Measurements from ENCODE around the gene ELF1. TPM values are rescaled to one million over a fixed set of nuclear protein-coding genes. Genes with fewer than 3 reads are reported as not detected.

The ELF1 gene
- total and polyA plus RNA-seq, 2 of the 8 experiments (the other 6 are each of a cell fraction or from before 2014, with no cell fraction given): 5.6 to 18.2 TPM

DNA sequence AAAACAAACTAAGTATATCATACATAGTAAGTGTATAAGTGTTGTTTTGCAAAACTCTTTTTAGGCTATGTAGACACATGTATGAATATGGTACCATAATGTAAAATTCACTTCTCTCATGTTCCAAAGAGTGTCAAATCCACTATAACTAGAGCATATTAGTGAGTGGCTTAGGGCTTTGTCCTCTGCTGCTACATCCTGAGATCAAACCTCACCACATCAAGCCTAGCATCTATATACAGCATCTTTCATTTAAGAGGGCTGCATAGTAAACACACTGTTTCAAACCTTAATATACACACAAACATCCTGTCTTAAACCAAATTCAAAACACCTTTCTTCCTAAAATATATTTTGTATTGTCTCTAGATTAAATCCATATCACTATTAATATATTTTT is 38.7 kb downstream of the ELF1 start:
- H3K14ac ChIP-seq (ENCODE audit: insufficient read length): no peak overlapping the region
- no peak overlapping the region for H4K91ac ChIP-seq (replicated peaks; ENCODE audit: insufficient read length, low read length)
- DNase-seq (ENCODE audit: low read depth in 1 of 2, low spot score in 2 of 2): no peak
- no peak overlapping the region for H2AFZ ChIP-seq (ENCODE audit: low read length)
- no peak overlapping the region for H2AK5ac ChIP-seq (ENCODE audit: low read depth, low read length)
- H3K79me2 ChIP-seq (ENCODE audit: control insufficient read depth in 1 of 2, insufficient read depth in 2 of 2, low read length in 2 of 2): no peaks in the 10 kb centered on the region
- H2BK120ac ChIP-seq (replicated peaks; ENCODE audit: low read depth, low read length): no peak overlapping the region
- H3K27ac ChIP-seq (ENCODE audit: low read depth, low read length): no peak overlapping the region
- no peak overlapping the region for H2BK20ac ChIP-seq (ENCODE audit: low read length)
- no peak overlapping the region for H3K23ac ChIP-seq (ENCODE audit: insufficient read length)
- H3K79me1 ChIP-seq (ENCODE audit: low read depth, low read length): no peaks in the 10 kb centered on the region
- H3K4me3 ChIP-seq (ENCODE audit: extremely low read depth in 1 of 4, insufficient read depth in 2 of 4, low read depth in 3 of 4, low read length in 4 of 4): no peak overlapping the region
- H3K23me2 ChIP-seq (ENCODE audit: low read depth, low read length): no peaks in the 10 kb centered on the region
- no peak overlapping the region for H3K4ac ChIP-seq (replicated peaks; ENCODE audit: insufficient read length, low read depth, low read length)
- no peaks in the 10 kb centered on the region for H4K20me1 ChIP-seq (replicated peaks in 1 of 2; ENCODE audit: control insufficient read depth in 1 of 2, insufficient read depth in 2 of 2, low read length in 2 of 2)
- no peak overlapping the region for H2BK12ac ChIP-seq (ENCODE audit: low read depth, low read length)
- H3K56ac ChIP-seq (replicated peaks; ENCODE audit: insufficient read length, low read depth, low read length): no peak overlapping the region
- no peak overlapping the region for H3K4me2 ChIP-seq (ENCODE audit: insufficient read depth in 1 of 2, low read depth in 2 of 2, low read length in 2 of 2)
- TF ChIP-seq RBBP5 (IDR thresholded peaks at IDR 0.05; ENCODE audit: borderline replicate concordance, low read depth, low read length) (no peak), HDAC6 (IDR thresholded peaks at IDR 0.05; ENCODE audit: low read depth, low read length) (no peak)
- no peaks in the 10 kb centered on the region for H3K36me3 ChIP-seq (ENCODE audit: control insufficient read depth in 2 of 4, insufficient read depth in 4 of 4, low read length in 3 of 4)
- H2BK5ac ChIP-seq (ENCODE audit: low read depth, low read length): no peak overlapping the region
- ChIA-PET CTCF (ENCODE audit: partially characterized antibody) (interaction anchor here (0.6 kb wide), 1 partner anchor 52 kb away, joined by 3 read pairs; no protein-coding TSS in a partner anchor), POLR2A (ENCODE audit: partially characterized antibody) (interaction anchor here (0.6 kb wide), 1 partner anchor 71 kb away, joined by 3 read pairs; no protein-coding TSS in a partner anchor)
- no peak overlapping the region for H4K5ac ChIP-seq (ENCODE audit: insufficient read length, low read depth, low read length)
- no peaks in the 10 kb centered on the region for H3K9me3 ChIP-seq (ENCODE audit: insufficient read depth in 2 of 2, low read depth in 1 of 2, low read length in 1 of 2)
- H2BK15ac ChIP-seq (ENCODE audit: low read length): no peak overlapping the region
- H3K27me3 ChIP-seq (replicated peaks in 1 of 4; ENCODE audit: control insufficient read depth in 3 of 4, extremely low read depth in 1 of 4, insufficient read depth in 3 of 4, low read length in 3 of 4): no peaks in the 10 kb centered on the region
- no peaks in the 10 kb centered on the region for H3K4me1 ChIP-seq (replicated peaks in 1 of 4; ENCODE audit: control insufficient read depth in 3 of 4, insufficient read depth in 4 of 4, low read length in 3 of 4)
- no peak overlapping the region for H4K8ac ChIP-seq (ENCODE audit: extremely low read depth, insufficient read depth, low read length)
- H3K9ac ChIP-seq (replicated peaks in 1 of 4; ENCODE audit: extremely low read depth in 1 of 4, low read depth in 3 of 4, low read length in 3 of 4): no peak overlapping the region
- FAIRE-seq: no peak
- H3K18ac ChIP-seq (ENCODE audit: extremely low read depth, low read length): no peak overlapping the region
